ENCODE measurements around the gene MLLT3.

DNA sequence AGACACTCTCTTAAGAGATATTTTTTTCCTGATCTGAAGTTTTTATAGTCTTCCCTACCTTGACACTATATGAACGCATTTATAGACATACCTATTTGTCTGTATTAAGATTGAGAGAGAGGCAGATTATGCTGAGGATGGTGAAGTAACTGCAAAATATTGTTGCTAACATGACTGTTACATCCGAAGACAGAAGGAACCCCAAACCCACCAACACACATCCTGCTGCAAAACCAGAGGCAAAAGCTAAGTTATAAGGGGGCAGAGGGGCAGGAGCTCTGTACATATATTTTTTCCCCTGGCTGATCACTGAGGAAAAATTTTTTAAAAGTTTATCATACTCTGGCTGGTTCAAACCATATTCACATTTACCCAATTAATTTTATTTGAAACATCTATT, 279.0 kb downstream of the MLLT3 start:
- TF ChIP-seq, protein P1, sequence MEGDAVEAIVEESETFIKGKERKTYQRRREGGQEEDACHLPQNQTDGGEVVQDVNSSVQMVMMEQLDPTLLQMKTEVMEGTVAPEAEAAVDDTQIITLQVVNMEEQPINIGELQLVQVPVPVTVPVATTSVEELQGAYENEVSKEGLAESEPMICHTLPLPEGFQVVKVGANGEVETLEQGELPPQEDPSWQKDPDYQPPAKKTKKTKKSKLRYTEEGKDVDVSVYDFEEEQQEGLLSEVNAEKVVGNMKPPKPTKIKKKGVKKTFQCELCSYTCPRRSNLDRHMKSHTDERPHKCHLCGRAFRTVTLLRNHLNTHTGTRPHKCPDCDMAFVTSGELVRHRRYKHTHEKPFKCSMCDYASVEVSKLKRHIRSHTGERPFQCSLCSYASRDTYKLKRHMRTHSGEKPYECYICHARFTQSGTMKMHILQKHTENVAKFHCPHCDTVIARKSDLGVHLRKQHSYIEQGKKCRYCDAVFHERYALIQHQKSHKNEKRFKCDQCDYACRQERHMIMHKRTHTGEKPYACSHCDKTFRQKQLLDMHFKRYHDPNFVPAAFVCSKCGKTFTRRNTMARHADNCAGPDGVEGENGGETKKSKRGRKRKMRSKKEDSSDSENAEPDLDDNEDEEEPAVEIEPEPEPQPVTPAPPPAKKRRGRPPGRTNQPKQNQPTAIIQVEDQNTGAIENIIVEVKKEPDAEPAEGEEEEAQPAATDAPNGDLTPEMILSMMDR (IDR thresholded peaks at IDR 0.05; ENCODE audit: insufficient read depth, low read depth, low read length): no peak
- no peak for TF ChIP-seq EZH2 (IDR thresholded peaks at IDR 0.05; ENCODE audit: insufficient read depth, low read length)
